Astrocyte of the spinal cord (primary cell): Measurements from ENCODE around the gene CRY2.
A peak's percentile ranks its signal among the peaks of the same experiment; 100 is the strongest.

Source experiments
- DNase-seq: peaks from one replicate; pipeline ENCODE4 v3.0.0; 2011; ENCODE audit warnings: low read depth, low spot score
- H3K4me3 ChIP-seq: 2 replicates; pipeline ENCODE4 v1.5.1; 2011; ENCODE audit warnings: low read depth, mild to moderate bottlenecking, low read length, moderate library complexity
- in situ Hi-C: cut with HindIII; loops from 2 replicates; pipeline ENCODE4 v1.10.0; 2017; ENCODE audit warnings: low sequenced_read_pairs
- TF ChIP-seq, protein P1 (sequence below): IDR thresholded peaks from 2 replicates; pipeline ENCODE4 v1.5.1; 2012; ENCODE audit warnings: low read depth, mild to moderate bottlenecking, low read length, inconsistent platforms

The CRY2 gene

DNA sequence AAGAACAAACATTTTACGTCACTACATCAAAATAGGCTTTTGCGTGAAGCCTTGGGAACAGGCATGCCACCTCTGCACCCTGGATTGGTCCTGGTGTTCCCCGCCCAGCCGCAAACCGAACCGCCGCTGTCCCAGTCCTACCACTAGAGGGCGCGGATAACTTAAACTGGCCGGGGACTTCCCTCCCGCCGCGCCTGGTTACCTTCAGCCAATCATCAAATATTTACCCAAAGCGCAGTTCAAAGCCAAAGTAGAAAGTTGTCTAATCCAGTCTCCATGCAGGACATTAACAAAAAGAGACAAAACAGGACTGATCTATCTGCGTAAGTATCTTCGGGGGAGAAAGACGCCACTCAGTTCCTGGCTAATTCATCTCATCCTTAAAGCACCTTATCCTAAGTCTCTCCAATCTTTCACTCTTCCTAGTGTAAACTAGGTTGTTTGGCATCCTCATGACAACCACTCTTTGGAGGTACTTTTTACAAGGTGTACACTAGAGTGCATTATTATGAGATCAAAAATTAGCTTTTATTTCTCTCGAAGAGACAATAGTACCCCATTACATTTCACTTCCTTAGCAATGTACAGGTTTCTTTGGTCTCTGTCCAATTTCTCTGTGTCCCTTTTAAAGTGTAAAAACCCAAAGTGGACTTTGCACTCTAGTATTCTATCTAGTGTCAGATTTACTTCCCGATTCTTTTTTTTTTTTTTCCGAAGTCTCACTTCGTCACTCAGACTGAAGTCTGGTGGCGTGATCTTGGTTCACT lies 3.9 kb upstream of the CRY2 start:
- TF ChIP-seq, protein P1, sequence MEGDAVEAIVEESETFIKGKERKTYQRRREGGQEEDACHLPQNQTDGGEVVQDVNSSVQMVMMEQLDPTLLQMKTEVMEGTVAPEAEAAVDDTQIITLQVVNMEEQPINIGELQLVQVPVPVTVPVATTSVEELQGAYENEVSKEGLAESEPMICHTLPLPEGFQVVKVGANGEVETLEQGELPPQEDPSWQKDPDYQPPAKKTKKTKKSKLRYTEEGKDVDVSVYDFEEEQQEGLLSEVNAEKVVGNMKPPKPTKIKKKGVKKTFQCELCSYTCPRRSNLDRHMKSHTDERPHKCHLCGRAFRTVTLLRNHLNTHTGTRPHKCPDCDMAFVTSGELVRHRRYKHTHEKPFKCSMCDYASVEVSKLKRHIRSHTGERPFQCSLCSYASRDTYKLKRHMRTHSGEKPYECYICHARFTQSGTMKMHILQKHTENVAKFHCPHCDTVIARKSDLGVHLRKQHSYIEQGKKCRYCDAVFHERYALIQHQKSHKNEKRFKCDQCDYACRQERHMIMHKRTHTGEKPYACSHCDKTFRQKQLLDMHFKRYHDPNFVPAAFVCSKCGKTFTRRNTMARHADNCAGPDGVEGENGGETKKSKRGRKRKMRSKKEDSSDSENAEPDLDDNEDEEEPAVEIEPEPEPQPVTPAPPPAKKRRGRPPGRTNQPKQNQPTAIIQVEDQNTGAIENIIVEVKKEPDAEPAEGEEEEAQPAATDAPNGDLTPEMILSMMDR, result peak; percentile 92
- peak; percentile 87 for DNase-seq
- in situ Hi-C loops, result no loop called here
- no peak overlapping the region for H3K4me3 ChIP-seq

DNA sequence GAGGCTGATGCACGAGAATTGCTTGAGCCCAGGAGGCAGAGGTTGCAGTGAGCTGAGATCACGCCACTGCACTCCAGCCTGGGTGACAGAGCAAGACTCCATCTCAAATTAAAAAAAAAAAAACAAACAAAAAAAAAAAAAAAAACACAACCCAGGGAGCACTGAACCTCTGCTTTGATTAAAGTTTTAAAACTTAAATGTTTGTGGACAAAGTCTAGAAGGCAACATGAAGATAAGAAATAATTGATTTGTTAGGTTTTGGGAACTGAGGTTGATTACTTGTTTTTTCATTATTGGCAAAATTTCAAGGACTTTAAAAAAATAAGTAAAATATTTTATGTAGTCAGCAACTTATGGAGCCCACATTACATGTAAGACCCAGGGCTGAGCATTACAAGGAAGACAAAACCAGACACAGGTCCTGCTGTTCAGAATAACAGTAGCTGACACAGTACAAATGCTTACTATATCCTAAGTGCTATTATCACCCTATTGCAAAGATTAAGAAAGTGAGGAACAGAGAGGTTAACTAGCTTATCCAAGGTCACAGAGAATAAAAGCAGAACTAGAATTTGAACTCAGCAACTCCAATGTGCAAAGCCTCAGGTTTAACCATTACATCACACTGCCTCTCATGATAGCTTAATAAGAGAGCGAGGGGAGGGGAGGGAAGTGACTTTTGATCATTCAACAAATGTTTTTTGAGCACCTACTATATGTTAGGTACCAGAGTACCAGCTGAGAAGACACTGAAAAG lies 2.3 kb upstream of the CRY2 start:
- TF ChIP-seq, protein P1, result no peak
- no peak for DNase-seq
- in situ Hi-C loops, result no loop called here
- H3K4me3 ChIP-seq, result no peak overlapping the region

DNA sequence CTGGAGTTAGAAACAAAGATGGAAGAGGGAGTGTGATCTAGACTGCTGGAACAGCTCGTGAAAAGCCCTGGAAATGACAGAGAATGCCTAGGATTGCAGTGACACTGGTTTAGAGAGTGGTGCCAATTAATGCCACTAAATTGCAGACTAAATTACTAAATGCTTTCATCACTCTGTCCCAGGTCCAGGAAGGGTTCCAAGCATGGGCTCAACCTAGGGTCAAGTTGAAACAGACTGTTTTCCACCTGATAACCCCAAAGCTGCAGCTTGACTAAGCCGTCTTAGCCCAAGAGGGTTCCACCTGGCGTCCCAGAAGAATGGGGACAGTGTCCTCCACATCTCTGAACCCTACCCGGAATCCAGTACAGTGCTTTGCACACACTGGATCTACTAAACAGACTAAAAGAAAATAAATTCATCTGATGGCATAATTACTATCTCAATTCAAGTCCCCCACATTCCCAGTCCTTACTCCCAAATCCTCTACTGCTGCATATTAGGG lies 1.1 kb upstream of the CRY2 start:
- in situ Hi-C loops, result no loop called here
- TF ChIP-seq, protein P1, result no peak
- no peak overlapping the region for H3K4me3 ChIP-seq
- no peak for DNase-seq

DNA sequence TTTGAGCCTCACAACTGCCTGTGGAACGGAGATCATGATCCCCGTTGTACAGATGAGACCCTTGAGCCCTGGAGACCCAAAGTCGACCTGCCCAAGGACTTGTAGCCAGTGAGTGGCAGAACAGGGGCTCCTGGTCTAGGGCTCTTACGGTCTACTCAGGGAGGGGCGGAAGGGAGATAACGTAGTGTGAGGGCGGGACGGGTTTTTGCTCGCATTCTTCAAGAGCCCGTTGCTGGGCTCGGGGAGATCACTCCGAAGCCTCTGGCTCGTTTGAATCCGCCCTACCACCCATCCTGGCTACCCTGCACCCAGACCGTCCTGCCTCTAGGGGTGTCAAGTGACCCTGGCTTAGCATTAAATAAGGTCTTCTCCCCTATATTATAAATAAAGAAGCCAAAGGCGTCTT lies 639 bp downstream of the CRY2 start:
- peak; percentile 55 for DNase-seq
- TF ChIP-seq, protein P1, result peak; percentile 27
- in situ Hi-C loops, result no loop called here
- H3K4me3 ChIP-seq, result peak overlapping the region; percentile 91

DNA sequence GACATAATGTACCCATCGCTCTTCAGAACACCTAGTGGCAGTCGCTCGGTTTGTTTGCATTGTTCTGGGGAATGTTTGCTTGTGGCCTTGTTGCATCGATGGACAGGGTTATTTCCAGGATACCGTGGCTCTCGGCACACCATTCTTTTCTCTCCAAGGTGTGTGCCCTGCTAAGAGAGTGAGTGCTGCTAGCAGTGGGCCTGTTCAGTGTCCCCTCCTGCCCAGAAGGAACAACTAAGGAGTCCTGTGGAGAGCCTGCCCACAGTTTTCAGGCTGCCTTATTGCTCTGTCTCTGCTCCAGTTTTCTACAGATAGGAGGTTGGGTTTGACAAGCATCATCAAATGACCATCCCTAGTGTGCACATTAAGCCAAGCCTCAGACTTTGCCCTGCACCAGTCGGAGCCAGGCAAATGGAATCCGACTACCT lies 1.4 kb downstream of the CRY2 start:
- peak overlapping the region; percentile 91 for H3K4me3 ChIP-seq
- TF ChIP-seq, protein P1, result no peak
- in situ Hi-C loops, result no loop called here
- no peak for DNase-seq

DNA sequence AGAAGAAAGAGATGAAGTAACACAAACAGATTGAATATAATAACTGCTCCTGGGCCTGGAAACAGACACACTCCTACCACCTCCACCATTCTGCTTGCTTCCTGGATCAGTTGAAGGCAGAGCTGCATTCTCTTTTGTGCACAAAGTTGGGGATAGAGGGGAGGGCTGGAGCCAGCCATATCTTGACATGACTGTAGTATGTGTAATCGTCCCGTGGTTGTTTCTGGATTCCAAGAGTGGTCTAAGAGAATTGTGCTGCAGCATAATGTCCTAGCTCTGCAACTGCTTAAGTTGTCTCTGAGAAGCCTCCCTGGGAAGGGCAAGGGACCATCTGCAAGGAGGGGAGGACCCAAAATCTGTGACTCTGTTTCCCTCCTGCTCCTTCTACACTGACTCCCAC lies 3.2 kb downstream of the CRY2 start:
- in situ Hi-C loops, result no loop called here
- DNase-seq, result peak; percentile 22
- TF ChIP-seq, protein P1, result no peak

More for the DNA sequence above, 3.2 kb downstream of the CRY2 start:
- H3K4me3 ChIP-seq, result no peak overlapping the region
